Measurements from ENCODE around the gene PGM1.

DNA sequence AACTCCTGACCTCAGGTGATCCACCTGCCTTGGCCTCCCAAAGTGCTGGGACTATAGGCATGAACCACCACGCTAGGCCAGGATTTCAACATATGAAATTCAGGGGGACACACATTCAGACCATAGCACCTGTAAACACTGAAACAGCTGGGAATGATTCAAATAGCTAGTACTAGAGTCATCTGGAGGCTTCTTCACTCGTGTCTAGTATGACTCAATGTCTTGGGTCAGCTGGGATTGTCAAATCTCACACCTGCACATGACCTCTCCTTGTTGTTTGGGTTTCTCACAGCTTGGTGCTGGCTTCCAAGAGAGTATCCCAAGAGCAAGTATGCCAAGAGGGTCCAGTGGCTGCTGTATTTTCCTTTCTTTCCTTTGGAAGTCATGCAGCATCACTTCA lies 75.1 kb downstream of the PGM1 start:
- no peak for TF ChIP-seq POLR2A (IDR thresholded peaks at IDR 0.05)
- TF ChIP-seq, protein P1, sequence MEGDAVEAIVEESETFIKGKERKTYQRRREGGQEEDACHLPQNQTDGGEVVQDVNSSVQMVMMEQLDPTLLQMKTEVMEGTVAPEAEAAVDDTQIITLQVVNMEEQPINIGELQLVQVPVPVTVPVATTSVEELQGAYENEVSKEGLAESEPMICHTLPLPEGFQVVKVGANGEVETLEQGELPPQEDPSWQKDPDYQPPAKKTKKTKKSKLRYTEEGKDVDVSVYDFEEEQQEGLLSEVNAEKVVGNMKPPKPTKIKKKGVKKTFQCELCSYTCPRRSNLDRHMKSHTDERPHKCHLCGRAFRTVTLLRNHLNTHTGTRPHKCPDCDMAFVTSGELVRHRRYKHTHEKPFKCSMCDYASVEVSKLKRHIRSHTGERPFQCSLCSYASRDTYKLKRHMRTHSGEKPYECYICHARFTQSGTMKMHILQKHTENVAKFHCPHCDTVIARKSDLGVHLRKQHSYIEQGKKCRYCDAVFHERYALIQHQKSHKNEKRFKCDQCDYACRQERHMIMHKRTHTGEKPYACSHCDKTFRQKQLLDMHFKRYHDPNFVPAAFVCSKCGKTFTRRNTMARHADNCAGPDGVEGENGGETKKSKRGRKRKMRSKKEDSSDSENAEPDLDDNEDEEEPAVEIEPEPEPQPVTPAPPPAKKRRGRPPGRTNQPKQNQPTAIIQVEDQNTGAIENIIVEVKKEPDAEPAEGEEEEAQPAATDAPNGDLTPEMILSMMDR (IDR thresholded peaks at IDR 0.05): no peak
